GM13976 (cell line): ENCODE results near the gene UBTD2.

ENCODE experiments used
- DNase-seq: peaks from one replicate; pipeline ENCODE4 v3.0.0; 2012; ENCODE audit warnings: low spot score
- CTCF ChIP-seq: IDR thresholded peaks from 2 replicates; pipeline ENCODE4 v1.5.1; 2012; ENCODE audit warnings: borderline replicate concordance, mild to moderate bottlenecking; ENCODE audit not compliant: insufficient read depth; ENCODE audit errors: extremely low read depth, missing control alignments, control extremely low read depth
- in situ Hi-C: fragments of 300-500 bp; cut with MboI; formaldehyde crosslinking; loops from one replicate; pipeline ENCODE4 v1.12.0; 2022; ENCODE audit warnings: low sequenced_read_pairs, mixed read lengths, inconsistent platforms; ENCODE audit not compliant: unreplicated experiment

The UBTD2 gene

GRCh38 chr5:172235827-172236736 lies 47.5 kb downstream of the UBTD2 start:
- DNase-seq, result no peak
- in situ Hi-C loops, result no loop called here
- TF ChIP-seq CTCF, result no peak

- in situ Hi-C loops, result no loop called here
- TF ChIP-seq CTCF, result no peak
- no peak for DNase-seq
Measured at GRCh38 chr5:172235132-172235780, 48.3 kb downstream of the UBTD2 start.

GRCh38 chr5:172234031-172234430 lies 49.5 kb downstream of the UBTD2 start:
- DNase-seq, result no peak
- TF ChIP-seq CTCF, result no peak
- in situ Hi-C loops, result no loop called here

GRCh38 chr5:172229904-172230303 lies 53.7 kb downstream of the UBTD2 start:
- in situ Hi-C loops, result no loop called here
- peak; percentile 23 for DNase-seq
- no peak for TF ChIP-seq CTCF

- no peak for TF ChIP-seq CTCF
- in situ Hi-C loops, result no loop called here
- no peak for DNase-seq
Measured at GRCh38 chr5:172224996-172225395, 58.6 kb downstream of the UBTD2 start.

GRCh38 chr5:172223901-172224873 lies 59.4 kb downstream of the UBTD2 start:
- peak; percentile 40 for DNase-seq
- in situ Hi-C loops, result no loop called here
- TF ChIP-seq CTCF, result no peak
